ENCODE results near the gene CCDC107.
"Not testable (repeated sequence)": the region's sequence is repeated elsewhere in the genome, so short reads cannot be mapped to it uniquely, and the experiment has no call there.

Gene CCDC107

DNA sequence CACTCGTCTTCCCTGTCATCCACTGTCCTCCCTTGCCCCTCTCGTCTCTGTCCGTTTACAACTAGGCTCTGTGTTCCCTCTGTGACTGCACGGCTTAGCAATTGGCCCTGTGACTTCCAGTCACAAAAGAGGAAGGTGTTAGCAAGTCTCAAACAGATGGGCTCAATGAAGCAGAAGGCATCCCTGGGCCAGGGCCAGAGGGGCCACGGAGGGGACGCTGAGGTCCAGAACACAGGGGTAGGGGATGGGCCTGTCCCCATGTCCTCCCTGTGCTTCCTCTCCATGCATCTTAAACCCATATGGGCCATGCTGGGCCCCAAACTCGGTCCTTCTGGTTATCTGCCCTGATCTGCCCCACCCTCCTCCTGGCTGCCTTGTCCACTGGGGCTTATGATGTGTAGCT, 39.8 kb upstream of the CCDC107 start, which contains the start of gene CD72:
Gene CD72 (minus strand): TSS at position 89 of the 403 bp plus-strand sequence. CDS start 110 bp downstream, outside the sequence.
- no peak within 1 kb of the TSS for H3K27ac ChIP-seq (ENCODE audit: low read depth, low read length)
- peak within 1 kb of the TSS; percentile 4 for H2AFZ ChIP-seq (ENCODE audit: low read length, unreplicated experiment)
- H3K27me3 ChIP-seq (ENCODE audit: insufficient read depth, low read length) = peaks cover 37% of the 10 kb centered on the region
- H3K4me1 ChIP-seq (ENCODE audit: control insufficient read depth, insufficient read depth, low read length, unreplicated experiment) = no peaks in the 10 kb centered on the region
- H3K4me3 ChIP-seq (ENCODE audit: low read depth, low read length) = peak within 1 kb of the TSS; percentile 42; the same call in 1 of the 2 replicates
- H3K79me2 ChIP-seq (ENCODE audit: control insufficient read depth, insufficient read depth, low read length, unreplicated experiment) = no peaks in the 10 kb centered on the region
- H3K36me3 ChIP-seq (ENCODE audit: insufficient read depth, low read length) = no peaks in the 10 kb centered on the region

DNA sequence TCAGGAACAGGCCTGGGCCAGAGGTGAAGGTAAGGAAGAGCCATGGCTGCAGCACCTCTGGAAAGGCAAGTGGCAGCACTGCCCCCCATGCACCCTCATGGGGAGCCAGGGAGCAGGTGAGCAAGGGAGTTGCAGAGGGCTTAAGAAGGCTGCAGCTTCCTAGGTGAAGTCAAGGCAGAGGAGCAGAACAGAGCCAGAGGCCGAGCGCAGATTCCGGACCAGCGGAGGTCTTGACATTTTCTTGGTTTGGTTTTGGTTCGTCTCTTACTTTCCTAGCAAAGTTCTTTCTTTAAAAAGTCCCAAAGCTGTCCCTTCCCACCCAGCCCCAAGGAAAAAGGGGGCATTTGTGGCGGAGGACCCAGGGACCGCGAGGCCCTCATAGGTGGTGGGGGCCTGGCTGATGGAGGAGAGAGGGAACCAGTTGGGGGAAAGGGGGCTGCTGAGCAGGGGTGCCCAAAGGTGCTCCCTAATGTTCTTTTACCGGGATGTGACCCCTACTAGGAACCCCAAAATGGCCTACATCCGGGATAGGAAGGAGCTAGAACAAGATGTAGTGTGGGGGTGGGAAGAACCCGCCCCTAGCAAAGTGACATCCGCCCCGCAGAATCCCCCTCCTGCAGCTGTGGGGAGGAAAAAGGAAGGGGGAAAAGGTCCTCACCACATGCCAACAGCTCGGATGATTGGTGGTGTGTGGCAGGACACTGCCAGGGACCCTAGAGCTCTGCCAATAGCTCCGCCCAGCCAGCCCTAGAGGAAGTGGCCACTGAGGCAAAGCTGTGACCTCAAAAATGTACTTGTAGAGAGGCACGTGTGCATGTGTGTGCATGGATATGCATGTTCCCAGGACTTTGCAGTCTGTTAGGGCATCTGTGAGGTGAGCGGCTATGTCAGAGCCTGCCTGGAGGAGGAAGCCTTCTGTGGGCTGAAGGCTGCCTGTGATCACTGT, 39.0 kb upstream of the CCDC107 start:
- H2AFZ ChIP-seq (ENCODE audit: low read length, unreplicated experiment) = no peak overlapping the region
- no peaks in the 10 kb centered on the region for H3K4me1 ChIP-seq (ENCODE audit: control insufficient read depth, insufficient read depth, low read length, unreplicated experiment)
- H3K79me2 ChIP-seq (ENCODE audit: control insufficient read depth, insufficient read depth, low read length, unreplicated experiment) = no peaks in the 10 kb centered on the region
- H3K27me3 ChIP-seq (ENCODE audit: insufficient read depth, low read length) = peaks cover 37% of the 10 kb centered on the region
- H3K4me3 ChIP-seq (ENCODE audit: low read depth, low read length) = no peak overlapping the region
- H3K27ac ChIP-seq (ENCODE audit: low read depth, low read length) = no peak overlapping the region
- no peaks in the 10 kb centered on the region for H3K36me3 ChIP-seq (ENCODE audit: insufficient read depth, low read length)

DNA sequence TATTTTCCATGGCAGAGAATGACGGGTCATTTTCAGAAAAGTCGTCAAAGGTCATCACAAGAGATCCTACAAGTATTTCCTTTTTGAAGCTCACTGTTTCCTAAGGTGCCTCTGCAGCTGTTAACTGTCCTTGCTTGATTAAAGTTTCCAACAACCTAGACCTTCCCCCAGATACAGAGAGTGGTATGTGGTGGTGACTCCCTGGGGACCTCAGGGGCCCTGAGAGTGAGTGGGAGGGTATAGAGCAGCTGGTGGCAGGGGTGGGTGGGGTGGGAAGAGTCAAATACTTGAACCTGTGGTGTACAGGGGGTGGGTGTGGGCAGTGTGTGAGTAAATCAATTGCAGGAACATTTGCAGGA, 38.3 kb upstream of the CCDC107 start:
- Histone ChIP-seq H3K4me1 (ENCODE audit: control insufficient read depth, insufficient read depth, low read length, unreplicated experiment) (no peaks in the 10 kb centered on the region), H3K36me3 (ENCODE audit: insufficient read depth, low read length) (no peaks in the 10 kb centered on the region), H3K4me3 (ENCODE audit: low read depth, low read length) (no peak overlapping the region), H3K79me2 (ENCODE audit: control insufficient read depth, insufficient read depth, low read length, unreplicated experiment) (no peaks in the 10 kb centered on the region), H3K27me3 (ENCODE audit: insufficient read depth, low read length) (peaks cover 32% of the 10 kb centered on the region), H2AFZ (ENCODE audit: low read length, unreplicated experiment) (no peak overlapping the region), H3K27ac (ENCODE audit: low read depth, low read length) (no peak overlapping the region)

DNA sequence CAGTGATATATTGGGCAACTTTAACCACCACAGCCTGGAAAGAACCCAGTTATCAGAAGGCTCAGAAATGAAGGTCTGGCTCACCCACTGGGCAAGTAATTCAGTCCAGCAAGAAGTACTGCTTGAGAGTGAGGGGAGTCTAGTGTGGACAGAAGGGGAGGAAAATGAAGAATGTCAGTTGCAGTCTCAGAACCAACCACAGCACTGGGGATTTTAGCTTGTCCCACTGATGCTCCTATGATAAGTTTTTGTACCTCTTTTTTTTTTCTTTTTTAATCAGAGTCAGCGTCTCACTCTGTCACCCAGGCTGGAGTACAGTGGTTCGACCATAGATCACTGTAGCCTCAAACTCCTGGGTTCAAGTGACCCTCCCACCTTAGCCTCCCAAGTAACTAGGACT, 30.5 kb upstream of the CCDC107 start:
- no peaks in the 10 kb centered on the region for H3K36me3 ChIP-seq (ENCODE audit: insufficient read depth, low read length)
- H3K27ac ChIP-seq (ENCODE audit: low read depth, low read length) = no peak overlapping the region
- H3K4me1 ChIP-seq (ENCODE audit: control insufficient read depth, insufficient read depth, low read length, unreplicated experiment) = no peaks in the 10 kb centered on the region
- no peak overlapping the region for H3K4me3 ChIP-seq (ENCODE audit: low read depth, low read length)
- H3K27me3 ChIP-seq (ENCODE audit: insufficient read depth, low read length) = no peaks in the 10 kb centered on the region
- no peak overlapping the region for H2AFZ ChIP-seq (ENCODE audit: low read length, unreplicated experiment)
- H3K79me2 ChIP-seq (ENCODE audit: control insufficient read depth, insufficient read depth, low read length, unreplicated experiment) = no peaks in the 10 kb centered on the region

DNA sequence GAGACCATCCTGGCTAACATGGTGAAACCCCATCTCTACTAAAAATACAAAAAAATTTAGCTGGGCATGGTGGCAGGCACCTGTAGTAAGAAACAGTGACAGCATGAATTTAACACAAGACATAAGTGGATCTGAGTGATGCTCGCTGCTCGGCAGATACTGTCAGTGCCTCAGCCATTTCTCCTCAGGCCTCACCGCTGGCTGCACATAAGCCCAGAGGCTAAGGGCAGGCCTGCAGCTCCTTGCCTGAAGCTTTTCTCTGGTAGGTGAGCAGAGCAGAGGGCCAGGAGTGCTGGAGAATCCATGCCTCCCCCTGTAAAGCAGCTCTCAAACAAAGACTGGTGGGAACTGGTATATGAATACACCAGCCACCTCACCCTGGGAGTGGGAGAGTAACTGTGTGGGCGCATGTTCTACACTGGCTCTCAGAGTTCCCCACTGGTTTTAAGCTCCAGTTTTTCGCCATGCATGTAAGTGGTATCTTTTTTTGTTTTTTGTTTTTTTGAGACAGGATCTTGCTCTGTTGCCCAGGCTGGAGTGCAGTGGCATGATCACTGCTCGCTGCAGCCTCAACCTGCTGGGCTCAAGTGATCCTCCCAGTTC, 29.6 kb upstream of the CCDC107 start:
- Histone ChIP-seq H3K27me3 (ENCODE audit: insufficient read depth, low read length) (no peaks in the 10 kb centered on the region), H3K79me2 (ENCODE audit: control insufficient read depth, insufficient read depth, low read length, unreplicated experiment) (no peaks in the 10 kb centered on the region), H3K4me3 (ENCODE audit: low read depth, low read length) (no peak overlapping the region), H2AFZ (ENCODE audit: low read length, unreplicated experiment) (no peak overlapping the region), H3K27ac (ENCODE audit: low read depth, low read length) (no peak overlapping the region), H3K36me3 (ENCODE audit: insufficient read depth, low read length) (no peaks in the 10 kb centered on the region), H3K4me1 (ENCODE audit: control insufficient read depth, insufficient read depth, low read length, unreplicated experiment) (no peaks in the 10 kb centered on the region)

DNA sequence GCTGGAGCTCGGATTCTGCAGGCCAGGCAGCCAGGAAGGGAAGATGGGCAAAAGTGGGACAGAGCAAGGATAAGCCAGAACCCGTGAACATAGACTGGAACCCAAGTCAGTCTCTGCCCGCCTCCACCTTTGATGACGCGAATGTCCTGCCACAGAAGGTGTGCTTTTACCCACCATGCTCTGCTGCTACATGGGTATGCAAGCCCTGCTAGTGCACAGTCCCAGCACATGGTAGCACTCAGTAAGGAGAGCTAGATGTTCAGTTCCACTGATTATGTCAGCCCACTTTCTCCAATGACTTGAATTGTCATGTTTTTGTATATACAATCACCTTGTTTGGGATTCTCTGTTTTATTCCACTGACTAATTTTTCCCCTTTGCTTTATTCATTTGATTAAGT, 28.5 kb upstream of the CCDC107 start:
- H3K4me1 ChIP-seq (ENCODE audit: control insufficient read depth, insufficient read depth, low read length, unreplicated experiment) = no peaks in the 10 kb centered on the region

DNA sequence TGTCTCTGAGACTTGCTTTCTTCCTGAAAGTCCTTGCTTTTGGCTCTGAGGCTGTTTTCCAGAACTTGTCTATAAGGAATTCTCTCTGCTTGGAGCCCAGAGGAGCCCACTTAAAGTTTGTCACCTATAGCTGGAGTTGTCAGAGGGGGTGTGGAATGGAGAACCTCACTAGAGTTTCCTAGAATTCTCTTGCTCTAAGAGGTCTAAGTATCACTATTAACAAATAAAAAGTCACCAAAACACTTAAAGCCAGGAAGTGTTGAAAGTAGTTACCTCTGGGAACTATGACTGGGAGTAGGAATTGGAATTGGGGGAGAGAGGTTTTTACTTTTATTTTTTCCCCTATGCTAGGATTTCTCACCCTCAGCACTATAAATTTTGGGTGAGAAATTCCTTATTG, 22.4 kb upstream of the CCDC107 start:
- no peaks in the 10 kb centered on the region for H3K79me2 ChIP-seq (ENCODE audit: control insufficient read depth, insufficient read depth, low read length, unreplicated experiment)
- H2AFZ ChIP-seq (ENCODE audit: low read length, unreplicated experiment) = no peak overlapping the region
- no peaks in the 10 kb centered on the region for H3K36me3 ChIP-seq (ENCODE audit: insufficient read depth, low read length)
- no peaks in the 10 kb centered on the region for H3K4me1 ChIP-seq (ENCODE audit: control insufficient read depth, insufficient read depth, low read length, unreplicated experiment)
- no peak overlapping the region for H3K27ac ChIP-seq (ENCODE audit: low read depth, low read length)
- no peak overlapping the region for H3K4me3 ChIP-seq (ENCODE audit: low read depth, low read length)
- H3K27me3 ChIP-seq (ENCODE audit: insufficient read depth, low read length) = no peaks in the 10 kb centered on the region

More for the DNA sequence above, 28.5 kb upstream of the CCDC107 start:
- H3K79me2 ChIP-seq (ENCODE audit: control insufficient read depth, insufficient read depth, low read length, unreplicated experiment) = no peaks in the 10 kb centered on the region
- no peak overlapping the region for H3K27ac ChIP-seq (ENCODE audit: low read depth, low read length)
- no peaks in the 10 kb centered on the region for H3K36me3 ChIP-seq (ENCODE audit: insufficient read depth, low read length)
- no peak overlapping the region for H2AFZ ChIP-seq (ENCODE audit: low read length, unreplicated experiment)
- H3K27me3 ChIP-seq (ENCODE audit: insufficient read depth, low read length) = no peaks in the 10 kb centered on the region
- H3K4me3 ChIP-seq (ENCODE audit: low read depth, low read length) = no peak overlapping the region

- Histone ChIP-seq H3K27ac (ENCODE audit: low read depth, low read length) (no peak overlapping the region), H2AFZ (ENCODE audit: low read length, unreplicated experiment) (no peak overlapping the region)
Observed at GRCh38 chr9:35636135-35636876, 21.8 kb upstream of the CCDC107 start.

DNA sequence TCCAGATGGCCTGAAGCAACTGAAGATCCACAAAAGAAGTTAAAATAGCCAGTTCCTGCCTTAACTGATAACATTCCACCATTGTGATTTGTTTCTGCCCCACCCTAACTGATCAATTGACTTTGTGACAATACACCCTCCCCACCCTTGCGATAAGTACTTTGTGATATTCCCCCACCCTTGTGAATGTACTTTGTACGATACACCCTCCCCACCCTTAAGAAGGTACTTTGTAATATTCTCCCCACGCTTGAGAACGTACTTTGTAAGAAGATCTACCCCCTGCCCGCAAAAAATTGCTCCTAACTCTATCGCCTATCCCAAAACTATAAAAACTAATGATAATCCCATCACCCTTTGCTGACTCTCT, 21.2 kb upstream of the CCDC107 start:
- H2AFZ ChIP-seq (ENCODE audit: low read length, unreplicated experiment); H3K36me3 ChIP-seq (ENCODE audit: insufficient read depth, low read length); H3K4me1 ChIP-seq (ENCODE audit: control insufficient read depth, insufficient read depth, low read length, unreplicated experiment); H3K79me2 ChIP-seq (ENCODE audit: control insufficient read depth, insufficient read depth, low read length, unreplicated experiment); H3K4me3 ChIP-seq (ENCODE audit: low read depth, low read length); H3K27ac ChIP-seq (ENCODE audit: low read depth, low read length); H3K27me3 ChIP-seq (ENCODE audit: insufficient read depth, low read length): not testable (repeated sequence)

More at GRCh38 chr9:35636135-35636876, 21.8 kb upstream of the CCDC107 start:
- no peaks in the 10 kb centered on the region for H3K4me1 ChIP-seq (ENCODE audit: control insufficient read depth, insufficient read depth, low read length, unreplicated experiment)
- no peaks in the 10 kb centered on the region for H3K36me3 ChIP-seq (ENCODE audit: insufficient read depth, low read length)
- no peaks in the 10 kb centered on the region for H3K79me2 ChIP-seq (ENCODE audit: control insufficient read depth, insufficient read depth, low read length, unreplicated experiment)
- no peaks in the 10 kb centered on the region for H3K27me3 ChIP-seq (ENCODE audit: insufficient read depth, low read length)
- no peak overlapping the region for H3K4me3 ChIP-seq (ENCODE audit: low read depth, low read length)

DNA sequence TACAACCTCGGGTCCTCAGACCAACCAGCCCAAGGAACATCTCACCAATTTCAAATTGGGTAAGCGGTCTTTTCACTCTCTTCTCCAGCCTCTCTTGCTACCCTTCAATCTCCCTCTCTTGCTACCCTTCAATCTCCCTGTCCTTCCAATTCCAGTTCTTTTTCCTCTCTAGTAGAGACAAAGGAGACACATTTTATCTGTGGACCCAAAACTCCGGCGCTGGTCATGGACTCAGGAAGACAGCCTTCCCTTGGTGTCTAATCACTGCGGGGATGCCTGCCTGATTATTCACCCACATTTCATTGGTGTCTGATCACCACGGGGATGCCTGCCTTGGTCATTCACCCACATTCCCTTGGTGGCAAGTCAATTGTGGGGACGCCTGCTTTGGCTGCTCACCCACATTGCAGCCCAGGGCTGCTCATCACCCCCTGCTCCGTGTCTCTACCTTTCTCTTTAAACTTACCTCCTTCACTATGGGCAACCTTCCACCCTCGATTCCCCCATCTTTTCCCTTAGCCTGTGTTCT, 20.6 kb upstream of the CCDC107 start:
- not testable (repeated sequence) for H3K27ac ChIP-seq (ENCODE audit: low read depth, low read length); H2AFZ ChIP-seq (ENCODE audit: low read length, unreplicated experiment); H3K4me1 ChIP-seq (ENCODE audit: control insufficient read depth, insufficient read depth, low read length, unreplicated experiment); H3K4me3 ChIP-seq (ENCODE audit: low read depth, low read length); H3K36me3 ChIP-seq (ENCODE audit: insufficient read depth, low read length); H3K27me3 ChIP-seq (ENCODE audit: insufficient read depth, low read length); H3K79me2 ChIP-seq (ENCODE audit: control insufficient read depth, insufficient read depth, low read length, unreplicated experiment)

Measured in ACC112 (cell line).